Thymus (tissue), 14 donors: ENCODE data around the gene VARS2. TPM values are rescaled to one million over a fixed set of nuclear protein-coding genes. Genes with fewer than 3 reads are reported as not detected.
"Not testable (repeated sequence)": the region's sequence is repeated elsewhere in the genome, so short reads cannot be mapped to it uniquely, and the experiment has no call there.

Source experiments
- DNase-seq, 9 donors: peaks; one replicate each; pipeline ENCODE4 v3.0.0-alpha.2; 2013; ENCODE audit warnings: low spot score in 9 of 9, low read depth in 6 of 9, missing footprints in 1 of 9
- H3K27ac ChIP-seq, 2 donors: one replicate each; pipeline ENCODE4 v1.5.1; 2013; ENCODE audit warnings: control low read depth in 1 of 2, low read depth in 1 of 2, low read length in 1 of 2, mild to moderate bottlenecking in 1 of 2, moderate library complexity in 1 of 2
- H3K27me3 ChIP-seq, 2 donors: one replicate each; pipeline ENCODE4 v1.5.1; 2013; ENCODE audit warnings: low read length in 1 of 2; ENCODE audit not compliant: control insufficient read depth in 2 of 2, insufficient read depth in 1 of 2
- H3K36me3 ChIP-seq, 2 donors: one replicate each; pipeline ENCODE4 v1.5.1; 2013; ENCODE audit warnings: low read length in 1 of 2, mild to moderate bottlenecking in 1 of 2, moderate library complexity in 1 of 2; ENCODE audit not compliant: control insufficient read depth in 2 of 2, insufficient read depth in 2 of 2
- H3K4me1 ChIP-seq, 2 donors: one replicate each; pipeline ENCODE4 v1.5.1; 2013; ENCODE audit warnings: low read length in 2 of 2; ENCODE audit not compliant: control insufficient read depth in 2 of 2, insufficient read depth in 2 of 2
- H3K4me3 ChIP-seq, 2 donors: one replicate each; pipeline ENCODE4 v1.5.1; 2013; ENCODE audit warnings: low read length in 2 of 2, control low read depth in 1 of 2, mild to moderate bottlenecking in 1 of 2
- H3K9me3 ChIP-seq, 2 donors: one replicate each; pipeline ENCODE4 v1.5.1; 2013; ENCODE audit warnings: low read length in 1 of 2, mild to moderate bottlenecking in 1 of 2; ENCODE audit not compliant: control insufficient read depth in 2 of 2, insufficient read depth in 1 of 2
- WGBS: extraction: QIAGEN DNeasy Blood & Tissue Kit; methylation state at CpG from one replicate; pipeline ENCODE4 v1.1.7; 2013; 5-methylcytosine and 5-hydroxymethylcytosine counted together
- long read RNA-seq, 10 donors: transcript quantifications; one replicate each; lab custom pipeline, GENCODE V29; 2026
- polyA plus RNA-seq: library from polyadenylated mRNA; stranded (reverse); fragments of 200-250 nt; gene quantifications from one replicate; pipeline ENCODE4 v1.2.3, GENCODE V29; 2013
- total RNA-seq: library from RNA; stranded (reverse); fragments of 120-200 nt; gene quantifications from one replicate; pipeline ENCODE4 v1.2.4, GENCODE V29; 2013
- donor health status: healthy.

VARS2 gene
- total RNA-seq (30.3 TPM), polyA plus RNA-seq (40.4 TPM)
- long read RNA-seq, donor 1, partial matches to known transcripts, result 5 of 5 reads
- long read RNA-seq, donor 1, other reads (novel, unspliced or antisense), result 0 of 5 reads
- long read RNA-seq, donor 2, result 0 reads
- long read RNA-seq, donor 3, full-length matches to known transcripts, result 2 of 2 reads
- long read RNA-seq, donor 3, partial matches to known transcripts, result 0 of 2 reads
- long read RNA-seq, donor 3, other reads (novel, unspliced or antisense), result 0 of 2 reads
- long read RNA-seq, donor 4, partial matches to known transcripts, result 5 of 5 reads
- long read RNA-seq, donor 4, other reads (novel, unspliced or antisense), result 0 of 5 reads
- long read RNA-seq, donor 5, result 0 reads
- long read RNA-seq, donor 6, partial matches to known transcripts, result 0 of 1 reads
- long read RNA-seq, donor 6, other reads (novel, unspliced or antisense), result 0 of 1 reads
- long read RNA-seq, donor 7, result 0 reads
- long read RNA-seq, donor 8, result 0 reads
- long read RNA-seq, donor 9, result 0 reads
- long read RNA-seq, donor 10, result 0 reads

DNA sequence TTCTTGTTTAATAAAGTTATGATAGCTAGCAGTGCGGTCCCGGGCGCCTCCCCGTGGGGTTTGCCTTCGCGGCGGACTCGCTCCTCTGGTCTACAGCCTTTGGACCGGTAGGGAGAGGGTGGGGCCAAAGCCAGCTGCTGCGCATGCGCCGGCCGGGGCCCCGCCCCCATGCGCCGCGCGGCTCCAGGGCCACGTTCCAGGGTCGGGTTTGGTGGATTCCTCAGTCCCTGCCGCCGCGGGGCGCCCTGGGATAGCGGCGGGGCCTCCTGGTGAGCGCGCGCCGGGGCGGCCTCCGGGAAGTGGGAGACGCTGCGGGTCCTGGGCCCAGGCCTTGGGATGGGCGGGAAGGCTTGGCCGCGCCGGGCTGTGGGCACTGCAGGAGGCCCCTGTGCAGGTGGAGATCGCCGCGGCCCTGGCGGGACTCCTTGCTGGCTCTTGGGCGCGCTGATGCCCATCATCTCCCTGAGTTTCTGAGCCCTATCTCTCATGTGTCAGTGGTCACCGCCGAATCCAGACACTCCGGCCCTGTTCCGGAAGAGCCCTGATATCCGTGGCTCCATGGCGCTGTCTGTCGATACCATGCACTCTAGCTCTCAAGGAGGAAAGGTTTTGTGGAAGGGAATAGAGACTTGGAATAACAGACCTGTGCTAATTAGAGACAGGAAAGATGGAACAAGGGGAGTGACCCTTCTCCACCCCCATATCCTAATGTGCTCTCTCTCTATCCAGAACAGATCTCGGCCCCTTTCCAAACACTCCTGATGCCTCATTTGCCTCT, at the start of gene VARS2:
Gene VARS2 (plus strand): TSS at position 163 of the 778 bp plus-strand sequence. CDS start 599 bp downstream, at position 762.
- WGBS, result 2% methylated on average over 52 of the region's 52 CpGs
- Histone ChIP-seq H3K4me3 (peak within 1 kb of the TSS; percentile 73 to 81), H3K9me3 (no peaks in the 10 kb centered on the region), H3K36me3 (peaks cover 33 to 54% of the 10 kb centered on the region in 2 donors), H3K27me3 (no peaks in the 10 kb centered on the region), H3K27ac (peak within 1 kb of the TSS; percentile 68 to 86), H3K4me1 (peaks cover 7 to 27% of the 10 kb centered on the region in 2 donors)
- DNase-seq, result peak; percentile 60 to 92 (median 83)

DNA sequence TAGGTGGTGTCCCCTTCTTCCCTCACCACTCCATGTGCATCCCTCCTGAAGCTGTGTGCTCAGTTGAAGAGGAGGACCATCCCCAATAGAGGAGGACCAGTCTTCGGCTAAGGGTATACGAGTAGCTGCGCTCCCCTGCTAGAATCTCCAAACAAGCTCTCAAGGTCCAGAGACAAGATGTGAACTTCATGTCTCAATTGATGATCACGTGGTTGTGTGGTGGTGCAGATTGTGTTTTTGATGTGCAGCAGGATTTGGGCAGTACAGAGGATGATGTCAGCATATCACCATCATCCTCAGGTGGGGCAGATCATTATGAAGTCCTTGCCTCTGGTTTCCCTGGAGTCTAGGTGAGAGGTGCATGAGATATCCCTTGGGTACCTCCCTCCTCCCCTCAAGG, 49.7 kb upstream of the VARS2 start:
- Histone ChIP-seq H3K27me3 (no peaks in the 10 kb centered on the region), H3K4me3 (no peak overlapping the region), H3K9me3 (peaks cover 0 to 10% of the 10 kb centered on the region in 2 donors), H3K36me3 (no peaks in the 10 kb centered on the region), H3K4me1 (peaks cover 2 to 4% of the 10 kb centered on the region in 2 donors), H3K27ac (no peak overlapping the region)
- DNase-seq, result no peak
- 98% methylated on average over 4 of the region's 4 CpGs for WGBS

DNA sequence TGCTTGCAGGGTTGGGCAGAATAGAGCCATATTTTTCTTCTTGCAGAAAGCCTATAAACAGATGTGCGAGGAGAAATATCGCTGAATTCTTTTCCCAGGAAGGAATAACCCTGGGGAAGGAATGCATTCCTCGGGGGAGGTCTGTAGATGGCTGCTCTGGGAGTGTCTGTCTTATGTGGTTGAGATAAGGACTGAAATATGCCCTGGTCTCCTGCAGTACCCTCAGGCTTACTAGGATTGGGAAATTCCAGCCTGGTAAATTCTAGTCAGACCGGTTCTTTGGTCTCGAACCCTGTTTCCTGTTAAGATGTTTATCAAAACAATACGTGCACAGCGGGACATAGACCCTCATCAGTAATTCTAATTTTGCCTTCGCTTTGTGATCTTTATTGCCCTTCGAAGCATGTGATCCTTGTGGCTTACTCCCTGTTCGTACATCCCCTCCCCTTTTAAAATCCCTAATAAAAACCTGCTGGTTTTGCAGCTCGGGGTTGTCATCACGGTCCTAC, 44.7 kb upstream of the VARS2 start:
- DNase-seq, H3K36me3 ChIP-seq, H3K27ac ChIP-seq, H3K4me3 ChIP-seq, H3K4me1 ChIP-seq, H3K27me3 ChIP-seq: not testable (repeated sequence)
- peaks cover 3 to 30% of the 10 kb centered on the region in 2 donors for H3K9me3 ChIP-seq
- 94% methylated on average over 12 of the region's 12 CpGs for WGBS

DNA sequence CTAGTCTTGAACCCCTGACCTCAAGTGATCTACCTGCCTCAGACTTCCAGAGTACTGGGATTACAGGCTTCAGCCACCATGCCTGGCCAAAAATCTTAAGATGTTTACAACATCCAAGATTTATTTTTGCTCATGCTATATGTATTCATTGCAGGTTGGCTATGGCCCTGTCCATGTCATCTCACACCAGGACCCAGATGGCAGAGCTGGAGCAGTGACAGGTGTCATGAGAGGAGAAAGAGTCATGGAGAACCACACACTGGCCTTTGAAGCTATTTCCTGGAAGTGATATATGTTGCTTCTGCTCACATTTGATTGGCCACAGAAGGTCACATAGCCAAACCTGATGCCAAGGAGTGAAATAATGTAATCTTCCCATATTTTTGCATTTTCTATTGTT, 43.5 kb upstream of the VARS2 start:
- Histone ChIP-seq H3K4me3 (no peak overlapping the region), H3K9me3 (peaks cover 3 to 38% of the 10 kb centered on the region in 2 donors), H3K27ac (no peak overlapping the region), H3K36me3 (peaks cover 0 to 5% of the 10 kb centered on the region in 2 donors), H3K27me3 (no peaks in the 10 kb centered on the region), H3K4me1 (peaks cover 0 to 2% of the 10 kb centered on the region in 2 donors)
- DNase-seq, result no peak

DNA sequence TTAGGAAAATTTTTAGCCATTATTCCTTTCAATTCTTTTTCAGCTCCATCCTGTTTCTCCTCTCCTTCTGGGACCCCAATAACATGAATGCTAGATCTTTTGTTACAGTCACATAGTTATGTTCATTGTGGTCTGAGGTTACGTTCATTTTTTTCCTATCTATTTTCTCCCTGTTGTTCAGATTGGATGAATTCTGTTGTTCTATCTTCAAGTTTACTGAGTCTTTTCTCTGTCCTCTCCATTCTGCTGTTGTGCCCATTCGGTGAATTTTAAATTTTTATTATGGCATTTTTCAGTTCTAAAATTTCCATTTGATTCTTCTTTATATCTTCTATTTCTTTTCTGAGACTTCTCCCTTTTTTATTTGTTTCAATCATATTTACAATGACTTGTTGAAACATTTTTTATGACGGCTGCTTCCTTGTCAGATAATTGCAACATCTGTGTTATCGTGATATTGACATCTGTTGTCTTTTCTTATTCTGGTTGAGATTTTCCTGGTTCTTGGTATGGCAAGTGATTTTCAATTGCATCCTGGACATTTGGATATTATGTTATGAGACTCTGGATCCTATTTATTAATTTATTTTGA, 42.4 kb upstream of the VARS2 start:
- peaks cover 0 to 5% of the 10 kb centered on the region in 2 donors for H3K36me3 ChIP-seq

DNA sequence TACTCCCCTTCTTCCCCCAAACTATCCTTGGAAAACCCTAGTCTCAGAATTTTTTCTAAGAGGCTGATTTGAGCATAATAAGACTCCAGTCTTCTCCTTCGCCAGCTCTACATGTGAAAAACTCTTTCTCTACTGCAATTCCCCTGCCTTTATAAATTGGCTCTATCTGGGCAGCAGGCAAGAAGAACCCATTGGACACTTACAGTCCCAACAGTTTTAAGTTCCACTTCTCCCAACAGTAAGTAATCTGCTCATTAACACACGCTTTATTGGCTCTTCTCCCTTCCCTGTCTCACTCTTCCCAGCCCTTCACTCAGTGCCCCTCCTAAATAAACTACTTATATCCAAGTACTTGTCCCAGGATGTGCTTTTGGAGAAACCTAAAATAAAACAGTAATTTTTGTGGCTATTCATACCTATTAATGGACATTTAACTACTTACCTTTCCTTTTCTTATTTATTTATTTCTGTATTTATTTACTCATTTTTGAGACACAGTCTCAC, 40.8 kb upstream of the VARS2 start:
- Histone ChIP-seq H3K4me1 (peaks cover 9 to 22% of the 10 kb centered on the region in 2 donors), H3K9me3 (peaks cover 3 to 38% of the 10 kb centered on the region in 2 donors), H3K36me3 (peaks cover 0 to 5% of the 10 kb centered on the region in 2 donors), H3K27me3 (no peaks in the 10 kb centered on the region), H3K27ac (no peak overlapping the region), H3K4me3 (no peak overlapping the region)
- WGBS, result over 99% methylated on average over 2 of the region's 2 CpGs
- no peak for DNase-seq

More for the DNA sequence above, 42.4 kb upstream of the VARS2 start:
- 84% methylated on average over 4 of the region's 4 CpGs for WGBS
- Histone ChIP-seq H3K9me3 (peaks cover 3 to 38% of the 10 kb centered on the region in 2 donors), H3K4me3 (no peak overlapping the region), H3K27me3 (no peaks in the 10 kb centered on the region), H3K27ac (no peak overlapping the region), H3K4me1 (peaks cover 2 to 7% of the 10 kb centered on the region in 2 donors)
- no peak for DNase-seq

DNA sequence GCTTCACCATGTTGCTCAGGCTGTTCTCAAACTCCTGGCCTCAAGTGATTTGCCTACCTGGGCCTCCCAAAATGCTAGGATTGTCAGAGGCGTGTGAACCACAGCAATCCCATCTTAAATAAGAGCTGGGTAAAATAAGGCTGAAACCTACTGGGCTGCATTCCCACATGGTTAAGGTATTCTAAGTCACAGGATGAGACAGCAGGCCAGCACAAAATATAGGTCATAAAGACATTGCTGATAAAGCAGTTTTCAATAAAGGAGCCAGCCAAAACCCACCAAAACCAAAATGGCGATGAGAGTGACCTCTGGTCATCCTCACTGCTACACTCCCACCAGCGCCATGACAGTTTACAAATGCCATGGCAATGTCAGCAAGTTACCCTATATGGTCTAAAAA, 40.2 kb upstream of the VARS2 start:
- not testable (repeated sequence) for H3K27ac ChIP-seq, DNase-seq, H3K27me3 ChIP-seq, H3K36me3 ChIP-seq, H3K4me3 ChIP-seq
- peaks cover 3 to 38% of the 10 kb centered on the region in 2 donors for H3K9me3 ChIP-seq
- peaks cover 9 to 28% of the 10 kb centered on the region in 2 donors for H3K4me1 ChIP-seq
- WGBS, result over 99% methylated on average over 3 of the region's 3 CpGs

DNA sequence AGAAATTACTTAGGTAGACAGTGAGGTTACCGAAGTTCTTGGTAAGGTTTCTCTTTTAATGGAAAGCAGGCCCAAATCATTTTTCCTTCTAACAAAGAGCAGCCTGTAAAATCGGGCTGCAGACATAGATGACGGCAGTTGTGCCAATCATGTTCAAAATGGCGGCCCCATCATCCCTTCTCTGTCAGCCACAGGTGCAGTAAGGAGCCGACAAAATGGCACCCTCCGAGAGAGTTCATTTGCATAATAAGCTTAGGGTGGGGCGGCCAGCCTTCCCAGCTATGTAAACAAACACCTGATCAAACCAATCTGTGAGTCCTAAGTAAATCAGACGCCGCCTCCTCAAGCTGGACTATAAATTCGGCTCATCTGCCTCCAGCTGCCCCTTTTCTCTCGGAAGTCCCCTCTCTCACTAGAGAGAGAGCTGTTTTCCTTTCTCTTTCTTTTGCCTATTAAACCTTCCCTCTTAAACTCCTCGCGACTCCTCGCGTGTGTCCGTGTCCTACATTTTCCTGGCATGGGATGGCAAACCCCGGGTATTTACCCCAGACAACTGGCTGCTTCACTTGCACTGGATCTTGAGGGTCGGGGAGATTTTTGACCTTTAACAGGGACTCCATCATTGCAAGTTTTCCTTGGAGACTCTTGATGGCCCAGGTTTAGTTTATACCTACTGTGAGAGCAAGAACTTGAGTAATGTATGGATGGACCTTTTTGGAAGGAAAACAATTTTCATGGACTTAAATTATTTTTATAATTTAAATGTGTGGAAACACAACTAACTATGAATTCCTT, 38.6 kb upstream of the VARS2 start:
- H3K4me1 ChIP-seq, result peaks cover 9 to 40% of the 10 kb centered on the region in 2 donors
- H3K27ac ChIP-seq, result peak overlapping the region; percentile 36 to 59
- H3K36me3 ChIP-seq, result peaks cover 0 to 5% of the 10 kb centered on the region in 2 donors
- H3K4me3 ChIP-seq, result no peak overlapping the region
- no peak for DNase-seq
- 96% methylated on average over 18 of the region's 18 CpGs for WGBS
- no peaks in the 10 kb centered on the region for H3K27me3 ChIP-seq
- H3K9me3 ChIP-seq, result peaks cover 3 to 28% of the 10 kb centered on the region in 2 donors
